Measurements from ENCODE around the gene CHST11.

Gene CHST11

DNA sequence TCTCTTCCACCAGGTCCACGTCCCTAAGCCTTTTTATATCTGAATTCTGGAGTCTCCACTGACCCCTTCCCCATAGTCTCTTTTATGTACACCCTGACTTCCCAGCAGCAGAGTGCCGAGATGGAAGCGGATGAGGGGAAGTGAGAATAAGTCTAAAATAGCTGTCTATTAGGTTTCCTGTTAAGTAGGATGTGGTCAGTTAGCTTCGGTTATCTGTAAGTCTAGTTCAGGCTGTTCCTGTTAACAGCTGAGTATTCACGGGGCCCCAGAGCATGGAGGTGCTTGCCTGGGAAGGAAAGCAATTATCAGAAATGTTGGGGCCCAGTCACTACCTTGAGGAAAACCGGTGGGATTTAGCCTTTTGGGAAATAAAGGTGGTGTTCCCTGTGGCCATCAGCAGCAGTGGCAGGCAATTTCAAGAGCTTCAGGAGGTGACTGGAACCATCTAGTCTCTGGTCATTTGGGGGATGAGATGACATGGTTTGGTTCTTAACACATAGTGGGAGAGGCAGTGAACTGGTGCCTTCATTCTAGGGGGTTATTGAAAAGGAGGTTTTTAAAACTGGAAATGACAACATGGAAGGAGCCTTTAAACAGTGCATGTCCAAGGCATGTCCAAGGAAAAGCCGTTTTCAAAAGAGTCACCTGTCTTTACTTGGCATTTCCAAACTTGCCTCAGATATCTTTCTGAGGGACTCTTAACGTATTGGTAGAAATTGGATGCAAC is 21.8 kb downstream of the CHST11 start:
- H3K4me1 Mint-ChIP-seq (ENCODE audit: low read depth): peaks cover 78% of the 10 kb centered on the region
- no peaks in the 10 kb centered on the region for H3K9me3 Mint-ChIP-seq (ENCODE audit: low read depth)
- peak overlapping the region; percentile 90 for H3K4me3 Mint-ChIP-seq
- peaks cover 13% of the 10 kb centered on the region for H3K36me3 Mint-ChIP-seq
- no peaks in the 10 kb centered on the region for H3K27me3 Mint-ChIP-seq
- peak overlapping the region; percentile 97 for H3K27ac Mint-ChIP-seq

DNA sequence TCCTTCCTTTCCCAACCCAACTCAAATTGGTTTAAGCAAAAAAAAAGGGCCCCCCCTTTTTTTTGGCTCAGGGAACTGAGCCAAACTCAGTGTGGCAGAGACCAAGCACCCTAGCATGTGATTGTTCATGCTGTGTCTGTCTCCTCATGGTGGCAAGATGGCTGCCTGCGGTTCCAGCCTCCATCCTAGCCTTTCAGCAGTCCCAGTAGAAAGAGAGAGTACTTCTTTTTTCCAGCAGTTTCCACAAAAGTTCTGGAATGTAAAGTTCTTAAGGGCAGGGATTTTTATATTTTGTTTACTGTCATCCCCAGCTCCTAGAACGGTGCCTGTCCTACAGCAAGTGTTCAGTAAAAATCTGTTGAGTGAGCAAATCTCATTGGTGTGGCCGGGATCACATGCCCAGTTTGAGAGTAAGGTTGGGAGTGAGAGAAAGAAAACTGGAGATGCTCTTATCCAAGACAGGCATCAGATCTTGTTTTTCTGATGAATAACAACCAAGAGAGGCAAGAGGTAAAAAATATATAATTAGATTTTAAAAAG is 22.4 kb downstream of the CHST11 start:
- Mint-ChIP-seq H3K36me3 (peaks cover 18% of the 10 kb centered on the region), H3K27ac (peak overlapping the region; percentile 97), H3K4me1 (ENCODE audit: low read depth) (peaks cover 78% of the 10 kb centered on the region), H3K27me3 (no peaks in the 10 kb centered on the region), H3K4me3 (peak overlapping the region; percentile 47), H3K9me3 (ENCODE audit: low read depth) (no peaks in the 10 kb centered on the region)

GRCh38 chr12:104480012-104480411 is 23.3 kb downstream of the CHST11 start:
- Mint-ChIP-seq H3K9me3 (ENCODE audit: low read depth) (no peaks in the 10 kb centered on the region), H3K36me3 (peaks cover 22% of the 10 kb centered on the region), H3K4me1 (ENCODE audit: low read depth) (peaks cover 79% of the 10 kb centered on the region), H3K27ac (peak overlapping the region; percentile 51), H3K27me3 (no peaks in the 10 kb centered on the region), H3K4me3 (no peak overlapping the region)

- peaks cover 86% of the 10 kb centered on the region for H3K4me1 Mint-ChIP-seq (ENCODE audit: low read depth)
- no peak overlapping the region for H3K27ac Mint-ChIP-seq
- H3K4me3 Mint-ChIP-seq: no peak overlapping the region
- H3K27me3 Mint-ChIP-seq: no peaks in the 10 kb centered on the region
- no peaks in the 10 kb centered on the region for H3K9me3 Mint-ChIP-seq (ENCODE audit: low read depth)
- H3K36me3 Mint-ChIP-seq: peaks cover 22% of the 10 kb centered on the region
These were observed 24.2 kb downstream of the CHST11 start for GRCh38 chr12:104480826-104481440.

DNA sequence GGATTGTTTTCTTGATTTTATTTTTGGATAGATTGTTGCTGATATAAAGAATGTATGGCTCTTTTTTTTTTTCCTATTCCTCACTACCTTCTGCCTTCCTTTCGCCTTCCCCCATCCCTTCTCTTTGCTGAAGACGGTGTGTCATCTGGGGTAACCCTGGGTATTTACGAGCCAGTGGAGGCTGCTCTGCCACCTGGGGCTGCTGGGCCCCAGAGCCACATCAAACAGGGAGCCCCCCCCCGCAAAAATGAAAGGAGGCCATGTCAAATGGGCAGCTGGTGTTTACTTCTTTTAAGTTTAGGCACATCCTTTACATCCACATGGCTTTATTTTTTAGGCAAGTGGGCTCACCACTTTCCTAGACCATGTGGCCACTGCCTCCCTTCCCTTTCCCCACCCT is 25.4 kb downstream of the CHST11 start:
- Mint-ChIP-seq H3K27me3 (no peaks in the 10 kb centered on the region), H3K27ac (peak overlapping the region; percentile 67), H3K4me1 (ENCODE audit: low read depth) (peaks cover 91% of the 10 kb centered on the region), H3K36me3 (peaks cover 24% of the 10 kb centered on the region), H3K4me3 (peak overlapping the region; percentile 28), H3K9me3 (ENCODE audit: low read depth) (no peaks in the 10 kb centered on the region)

GRCh38 chr12:104482748-104483147 is 26.0 kb downstream of the CHST11 start:
- H3K9me3 Mint-ChIP-seq (ENCODE audit: low read depth): no peaks in the 10 kb centered on the region
- peak overlapping the region; percentile 67 for H3K27ac Mint-ChIP-seq
- no peak overlapping the region for H3K4me3 Mint-ChIP-seq
- no peaks in the 10 kb centered on the region for H3K27me3 Mint-ChIP-seq
- H3K36me3 Mint-ChIP-seq: peaks cover 25% of the 10 kb centered on the region
- H3K4me1 Mint-ChIP-seq (ENCODE audit: low read depth): peaks cover 90% of the 10 kb centered on the region

GRCh38 chr12:104484079-104484478 is 27.3 kb downstream of the CHST11 start:
- H3K27ac Mint-ChIP-seq: peak overlapping the region; percentile 78
- peaks cover 86% of the 10 kb centered on the region for H3K4me1 Mint-ChIP-seq (ENCODE audit: low read depth)
- H3K27me3 Mint-ChIP-seq: no peaks in the 10 kb centered on the region
- H3K36me3 Mint-ChIP-seq: peaks cover 25% of the 10 kb centered on the region
- no peak overlapping the region for H3K4me3 Mint-ChIP-seq
- H3K9me3 Mint-ChIP-seq (ENCODE audit: low read depth): no peaks in the 10 kb centered on the region

GRCh38 chr12:104485651-104486362 is 29.1 kb downstream of the CHST11 start:
- Mint-ChIP-seq H3K27ac (peak overlapping the region; percentile 81), H3K4me3 (peak overlapping the region; percentile 46), H3K9me3 (ENCODE audit: low read depth) (no peaks in the 10 kb centered on the region), H3K4me1 (ENCODE audit: low read depth) (peaks cover 89% of the 10 kb centered on the region), H3K36me3 (peaks cover 25% of the 10 kb centered on the region), H3K27me3 (no peaks in the 10 kb centered on the region)

DNA sequence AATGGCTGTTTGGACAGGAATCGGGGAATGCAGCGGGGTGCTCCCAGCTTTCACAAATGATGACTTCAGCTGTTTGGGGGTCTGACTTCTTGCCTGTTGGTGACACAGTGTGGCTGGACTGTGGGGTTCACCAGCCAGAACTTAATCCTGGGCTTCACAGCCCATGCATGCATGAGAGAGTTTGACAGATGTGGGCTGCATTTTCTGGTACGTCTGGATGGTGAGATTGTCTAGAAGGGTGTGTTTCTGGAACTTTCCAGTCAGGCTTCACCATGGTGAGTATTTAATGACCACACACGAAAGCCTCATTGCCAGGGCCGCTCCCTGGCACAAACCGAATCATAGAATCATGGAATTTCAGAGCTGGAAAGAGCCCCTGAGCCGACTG is 29.6 kb downstream of the CHST11 start:
- Mint-ChIP-seq H3K27ac (peak overlapping the region; percentile 81), H3K27me3 (no peaks in the 10 kb centered on the region), H3K4me1 (ENCODE audit: low read depth) (peaks cover 89% of the 10 kb centered on the region), H3K36me3 (peaks cover 25% of the 10 kb centered on the region), H3K9me3 (ENCODE audit: low read depth) (no peaks in the 10 kb centered on the region), H3K4me3 (peak overlapping the region; percentile 46)

DNA sequence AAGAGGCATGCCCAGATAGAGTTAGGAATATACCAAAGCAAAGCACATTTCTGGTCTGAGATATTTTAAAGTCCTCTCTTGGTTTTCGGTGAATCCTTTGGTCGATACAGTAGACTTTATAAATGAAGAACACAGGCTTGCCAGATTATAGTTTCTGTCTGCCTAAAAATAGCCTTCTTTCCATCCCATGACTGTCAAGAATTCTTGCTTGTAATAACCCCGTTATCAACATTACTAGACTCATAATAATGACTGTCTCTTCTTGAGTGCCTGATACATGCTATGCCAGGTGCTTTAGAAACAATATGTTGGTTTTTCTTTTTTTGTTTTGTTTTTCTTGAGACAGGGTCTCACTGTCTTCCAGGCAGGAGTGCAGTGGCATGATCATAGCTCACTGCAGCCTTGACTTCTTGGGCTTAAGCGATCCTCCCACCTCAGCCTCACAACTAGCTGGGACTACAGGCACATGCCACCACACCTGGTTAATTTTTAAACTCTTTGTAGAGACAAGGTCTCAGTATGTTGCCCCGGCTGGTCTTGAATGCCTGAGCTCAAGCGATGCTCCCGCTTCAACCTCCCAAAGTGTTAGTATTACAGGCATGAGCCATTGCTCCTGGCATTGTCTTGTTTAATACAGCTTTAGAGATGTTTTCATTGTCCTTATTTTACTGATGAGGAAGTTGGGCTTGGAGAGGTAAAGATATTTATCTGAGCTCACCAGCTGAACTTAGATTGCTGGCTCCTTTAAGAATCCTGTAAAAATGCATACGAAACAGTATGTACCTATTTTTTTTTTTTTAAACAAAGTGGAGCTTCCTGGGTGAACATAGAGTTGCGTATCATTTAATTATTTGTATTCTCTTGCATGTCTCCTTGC is 30.4 kb downstream of the CHST11 start:
- Mint-ChIP-seq H3K36me3 (peaks cover 25% of the 10 kb centered on the region), H3K4me1 (ENCODE audit: low read depth) (peaks cover 89% of the 10 kb centered on the region)

GRCh38 chr12:104488374-104488773 is 31.6 kb downstream of the CHST11 start:
- Mint-ChIP-seq H3K4me1 (ENCODE audit: low read depth) (peaks cover 88% of the 10 kb centered on the region), H3K4me3 (no peak overlapping the region), H3K27me3 (no peaks in the 10 kb centered on the region), H3K9me3 (ENCODE audit: low read depth) (no peaks in the 10 kb centered on the region), H3K27ac (peak overlapping the region; percentile 23), H3K36me3 (peaks cover 18% of the 10 kb centered on the region)

More for the DNA sequence above, 30.4 kb downstream of the CHST11 start:
- Mint-ChIP-seq H3K4me3 (no peak overlapping the region), H3K27me3 (no peaks in the 10 kb centered on the region), H3K9me3 (ENCODE audit: low read depth) (no peaks in the 10 kb centered on the region), H3K27ac (peak overlapping the region; percentile 81)

GRCh38 chr12:104490186-104490585 is 33.4 kb downstream of the CHST11 start:
- peak overlapping the region; percentile 86 for H3K27ac Mint-ChIP-seq
- H3K4me1 Mint-ChIP-seq (ENCODE audit: low read depth): peaks cover 87% of the 10 kb centered on the region
- H3K36me3 Mint-ChIP-seq: peaks cover 8% of the 10 kb centered on the region
- no peaks in the 10 kb centered on the region for H3K9me3 Mint-ChIP-seq (ENCODE audit: low read depth)
- peak overlapping the region; percentile 76 for H3K4me3 Mint-ChIP-seq
- no peaks in the 10 kb centered on the region for H3K27me3 Mint-ChIP-seq

- H3K4me3 Mint-ChIP-seq: peak overlapping the region; percentile 76
- H3K27ac Mint-ChIP-seq: peak overlapping the region; percentile 86
- H3K9me3 Mint-ChIP-seq (ENCODE audit: low read depth): no peaks in the 10 kb centered on the region
- no peaks in the 10 kb centered on the region for H3K27me3 Mint-ChIP-seq
- peaks cover 85% of the 10 kb centered on the region for H3K4me1 Mint-ChIP-seq (ENCODE audit: low read depth)
- peaks cover 9% of the 10 kb centered on the region for H3K36me3 Mint-ChIP-seq
These were observed 34.1 kb downstream of the CHST11 start for GRCh38 chr12:104490850-104491249.

DNA sequence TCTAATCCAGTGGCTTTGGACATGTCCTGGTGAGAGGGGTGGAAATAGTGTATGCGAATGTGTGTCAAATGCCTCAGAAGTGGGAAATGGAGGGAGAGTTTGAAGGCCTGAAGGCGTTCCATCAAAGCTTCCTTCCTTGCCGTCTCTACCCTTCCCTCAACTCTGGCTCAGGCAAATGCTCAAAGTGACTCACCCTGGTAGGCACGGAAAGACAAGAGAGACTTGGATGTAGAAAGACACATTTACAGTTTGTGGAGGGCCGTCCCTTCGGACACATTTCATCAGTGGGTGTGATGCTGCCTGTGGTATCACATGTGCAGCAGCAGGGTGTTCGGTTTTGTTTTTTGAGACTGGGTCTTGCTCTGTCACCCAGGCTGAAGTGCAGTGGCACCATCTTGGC is 36.7 kb downstream of the CHST11 start:
- Mint-ChIP-seq H3K9me3 (ENCODE audit: low read depth) (no peaks in the 10 kb centered on the region), H3K4me1 (ENCODE audit: low read depth) (peaks cover 79% of the 10 kb centered on the region), H3K36me3 (peaks cover 11% of the 10 kb centered on the region), H3K4me3 (no peak overlapping the region), H3K27ac (peak overlapping the region; percentile 94), H3K27me3 (no peaks in the 10 kb centered on the region)

All from activated naive CD8-positive, alpha-beta T cell (primary cell).